ENCODE data around the gene LSM2. TPM values are rescaled to one million over a fixed set of nuclear protein-coding genes. Genes with fewer than 3 reads are reported as not detected.

Gene LSM2
- total and polyA plus RNA-seq, 9 of the 15 experiments (the other 6 are each of a cell fraction or from before 2014, with no cell fraction given) = 154 to 407 (median 223) TPM

DNA sequence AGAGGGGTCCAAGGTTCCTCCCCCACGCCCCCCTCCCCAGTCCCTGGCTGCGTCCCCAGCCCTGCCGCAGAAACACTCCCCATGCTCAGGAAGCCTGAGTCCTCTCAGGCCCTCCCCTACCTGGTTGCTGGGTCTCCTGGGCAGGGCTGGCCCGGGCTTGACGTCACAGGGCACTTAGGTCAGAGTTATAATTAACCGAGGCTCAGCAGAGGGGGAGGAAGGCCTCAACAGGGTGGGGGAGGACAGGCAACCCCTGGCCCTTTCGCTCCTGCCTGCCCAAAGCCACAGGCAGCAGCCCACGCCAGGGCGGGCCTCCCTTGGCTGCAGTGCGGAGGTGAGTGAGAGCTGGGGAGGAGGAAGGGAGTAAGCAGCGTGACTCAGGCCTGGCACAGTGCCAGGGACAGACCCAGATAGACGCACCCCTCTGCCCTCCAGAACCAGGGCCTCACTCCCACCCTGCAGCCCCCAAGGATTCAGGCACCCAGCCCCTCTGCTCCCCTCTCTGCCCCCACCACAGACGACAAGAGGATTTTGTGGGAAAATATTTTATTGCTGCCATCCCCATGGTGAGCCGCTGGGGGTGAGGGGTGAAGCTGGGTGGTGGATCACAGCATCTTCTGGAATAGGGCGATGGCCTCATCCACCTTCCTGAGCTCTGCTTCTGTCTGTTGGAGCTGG is 29.6 kb downstream of the LSM2 start, which contains the start of gene VWA7 (continued):
- TF ChIP-seq MGA (IDR thresholded peaks at IDR 0.05) = no peak
- TF ChIP-seq, protein P1, sequence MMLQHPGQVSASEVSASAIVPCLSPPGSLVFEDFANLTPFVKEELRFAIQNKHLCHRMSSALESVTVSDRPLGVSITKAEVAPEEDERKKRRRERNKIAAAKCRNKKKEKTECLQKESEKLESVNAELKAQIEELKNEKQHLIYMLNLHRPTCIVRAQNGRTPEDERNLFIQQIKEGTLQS (IDR thresholded peaks at IDR 0.05) = peak; percentile 96
- TF ChIP-seq, protein P1 (CRISPR knock-in tag; conservative IDR thresholded peaks at IDR 0.05) = peak; percentile 95
- TF ChIP-seq ZNF583 (CRISPR knock-in tag; IDR thresholded peaks at IDR 0.05) = peak; percentile 86; the same call in 1 of the 2 replicates
- TF ChIP-seq ZNF639 (CRISPR knock-in tag; conservative IDR thresholded peaks at IDR 0.05 in 1 of 2, IDR thresholded peaks at IDR 0.05 in 1 of 2) = peak in 1 of 2 experiments; percentile 88; a peak in 2 of 4 replicates
- TF ChIP-seq MLLT1 (IDR thresholded peaks at IDR 0.05) = peak in 1 of 2 experiments; percentile 92; a peak in 2 of 4 replicates
- TF ChIP-seq CREB1 (IDR thresholded peaks at IDR 0.05) = peak; percentile 94
- peak; percentile 91 for TF ChIP-seq CREB1 (CRISPR knock-in tag; IDR thresholded peaks at IDR 0.05)
- peak; percentile 67 for TF ChIP-seq E2F3 (CRISPR knock-in tag; IDR thresholded peaks at IDR 0.05)
- peak; percentile 90 for TF ChIP-seq ATF2 (CRISPR knock-in tag; IDR thresholded peaks at IDR 0.05)
